Measurements from ENCODE around the gene RAB36.

The RAB36 gene

DNA sequence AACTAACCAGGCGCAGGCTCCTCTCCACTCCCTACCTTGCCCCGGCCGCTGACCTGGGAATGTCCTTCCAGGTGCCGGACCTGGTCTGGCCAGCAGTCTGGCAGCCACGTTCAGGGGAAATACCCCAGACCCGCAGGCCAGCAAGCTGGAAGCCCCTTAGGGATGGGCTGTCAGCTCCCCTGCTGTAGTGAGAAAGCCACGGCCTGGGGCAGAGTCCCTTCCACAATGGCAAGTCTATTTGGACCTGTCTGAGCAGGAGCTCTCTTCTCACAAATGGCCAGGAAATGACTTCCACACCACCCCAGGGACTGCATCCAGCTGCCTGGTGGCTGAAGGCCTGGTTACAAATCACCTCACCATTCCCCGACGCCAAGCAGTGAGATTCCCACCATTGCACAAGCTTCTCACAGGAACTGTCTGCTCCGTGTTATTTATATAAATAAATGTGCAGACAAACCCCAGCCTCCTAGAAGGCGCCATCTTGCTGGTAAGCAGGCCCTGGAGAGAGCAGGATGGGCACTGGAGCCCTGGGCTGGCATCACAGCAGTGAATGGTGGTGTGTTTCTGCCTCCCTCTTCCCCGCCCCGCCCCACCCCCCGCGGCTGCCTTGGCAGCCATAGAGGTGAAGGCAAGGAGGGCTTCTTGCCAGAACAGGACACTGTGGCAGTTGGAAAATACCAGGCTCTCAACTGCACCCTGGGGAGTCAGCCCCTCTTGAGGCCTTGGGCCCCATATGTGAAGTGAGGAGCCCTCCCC lies 27.2 kb upstream of the RAB36 start:
- TF ChIP-seq CTCF (IDR thresholded peaks at IDR 0.05; ENCODE audit: low read depth, low read length, missing control alignments), result no peak

GRCh38 chr22:23118647-23119493 lies 26.4 kb upstream of the RAB36 start:
- H3K4me3 ChIP-seq (ENCODE audit: low read depth, low read length), result no peak overlapping the region
- H3K27ac ChIP-seq, result no peak overlapping the region
- TF ChIP-seq CTCF (IDR thresholded peaks at IDR 0.05; ENCODE audit: low read depth, low read length, missing control alignments), result no peak
- no peaks in the 10 kb centered on the region for H3K36me3 ChIP-seq (replicated peaks)
- in situ Hi-C loops (cut with HindIII; ENCODE audit: low pct_ligation_motif_present, low sequenced_read_pairs), result no loop called here
- H3K27me3 ChIP-seq (replicated peaks), result peaks cover 30% of the 10 kb centered on the region
- no peak for DNase-seq

More for the DNA sequence above, 27.2 kb upstream of the RAB36 start:
- Histone ChIP-seq H3K36me3 (replicated peaks) (no peaks in the 10 kb centered on the region), H3K27me3 (replicated peaks) (peaks cover 37% of the 10 kb centered on the region), H3K4me3 (ENCODE audit: low read depth, low read length) (no peak overlapping the region), H3K27ac (no peak overlapping the region)
- no peak for DNase-seq
- in situ Hi-C loops (cut with HindIII; ENCODE audit: low pct_ligation_motif_present, low sequenced_read_pairs), result no loop called here

DNA sequence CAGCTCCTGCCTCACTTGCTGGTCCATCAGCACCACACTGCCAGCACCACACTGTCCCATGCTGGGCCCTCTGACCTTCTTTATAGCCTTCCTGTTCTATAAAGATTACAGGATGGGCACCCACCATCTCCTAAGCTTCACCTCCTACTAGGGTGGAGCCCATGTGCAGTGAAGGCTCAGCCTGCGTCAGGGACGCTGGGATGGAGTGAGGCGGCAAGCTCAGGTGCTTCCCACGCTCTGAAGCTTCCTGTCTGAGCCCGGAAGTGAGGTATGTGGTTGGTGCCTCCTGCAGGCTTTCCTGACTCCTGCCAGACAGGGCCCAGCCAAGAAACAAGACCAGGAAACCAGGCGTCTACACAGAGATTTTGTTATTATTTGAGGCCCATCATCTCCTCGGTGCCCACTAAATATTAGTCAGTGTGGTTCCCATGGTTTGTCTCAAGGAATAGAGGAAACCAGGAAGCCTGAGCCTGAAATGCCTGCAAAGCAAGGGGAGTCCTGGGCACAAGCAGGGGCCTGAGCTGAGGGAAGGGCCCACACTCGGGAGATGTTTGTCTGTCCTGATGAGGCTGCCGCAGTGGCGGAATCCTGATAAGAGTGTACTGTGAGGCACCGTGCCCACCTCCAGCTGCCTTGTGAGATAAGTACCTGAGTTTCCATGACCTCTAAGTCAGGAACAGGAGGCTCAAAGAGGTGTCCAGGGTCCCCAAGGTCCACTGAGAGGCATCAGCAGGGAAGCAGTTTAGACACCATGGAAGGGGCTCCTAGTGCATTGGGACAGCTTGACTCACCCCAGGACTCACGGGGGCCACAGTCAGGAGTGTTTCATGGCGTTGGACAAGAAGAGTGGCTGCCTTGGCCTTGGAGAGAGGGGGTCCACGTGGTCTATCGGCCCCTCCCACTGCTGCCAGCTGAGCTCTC lies 25.5 kb upstream of the RAB36 start:
- TF ChIP-seq CTCF (IDR thresholded peaks at IDR 0.05; ENCODE audit: low read depth, low read length, missing control alignments), result no peak
- no peak overlapping the region for H3K27ac ChIP-seq
- peak; percentile 2 for DNase-seq
- peaks cover 27% of the 10 kb centered on the region for H3K27me3 ChIP-seq (replicated peaks)
- no peak overlapping the region for H3K4me3 ChIP-seq (ENCODE audit: low read depth, low read length)
- in situ Hi-C loops (cut with HindIII; ENCODE audit: low pct_ligation_motif_present, low sequenced_read_pairs), result no loop called here
- H3K36me3 ChIP-seq (replicated peaks), result no peaks in the 10 kb centered on the region

GRCh38 chr22:23120415-23120899 lies 24.8 kb upstream of the RAB36 start:
- Histone ChIP-seq H3K36me3 (replicated peaks) (no peaks in the 10 kb centered on the region), H3K27me3 (replicated peaks) (peaks cover 23% of the 10 kb centered on the region), H3K4me3 (ENCODE audit: low read depth, low read length) (no peak overlapping the region), H3K27ac (no peak overlapping the region)
- no peak for DNase-seq
- in situ Hi-C loops (cut with HindIII; ENCODE audit: low pct_ligation_motif_present, low sequenced_read_pairs), result no loop called here
- TF ChIP-seq CTCF (IDR thresholded peaks at IDR 0.05; ENCODE audit: low read depth, low read length, missing control alignments), result no peak

DNA sequence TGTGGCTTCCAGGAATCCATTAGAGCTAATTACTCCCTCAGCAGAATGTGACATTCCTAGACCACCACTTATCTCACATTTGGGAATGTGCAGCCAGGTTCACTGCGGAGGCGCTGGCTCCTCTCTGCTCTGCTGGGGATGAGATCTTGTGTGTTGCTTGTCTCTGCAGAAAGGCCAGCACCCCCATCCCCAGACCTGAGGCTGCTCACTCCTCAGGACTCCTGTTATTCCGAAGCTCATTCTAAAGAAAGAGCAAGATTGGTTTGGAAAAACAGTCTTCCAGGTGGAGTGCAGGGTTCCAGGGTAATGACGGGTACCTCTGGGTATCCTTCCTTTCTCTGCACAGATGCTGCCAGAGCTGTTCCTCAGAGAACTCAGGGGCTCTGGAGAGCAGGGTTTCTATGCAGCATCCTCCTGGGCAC lies 24.3 kb upstream of the RAB36 start:
- in situ Hi-C loops (cut with HindIII; ENCODE audit: low pct_ligation_motif_present, low sequenced_read_pairs), result no loop called here
- no peak for TF ChIP-seq CTCF (IDR thresholded peaks at IDR 0.05; ENCODE audit: low read depth, low read length, missing control alignments)
- DNase-seq, result no peak
- Histone ChIP-seq H3K27me3 (replicated peaks) (peaks cover 27% of the 10 kb centered on the region), H3K4me3 (ENCODE audit: low read depth, low read length) (no peak overlapping the region), H3K36me3 (replicated peaks) (no peaks in the 10 kb centered on the region), H3K27ac (no peak overlapping the region)

Measured in brain microvascular endothelial cell (primary cell).